ENCODE results near the gene RNASE11. TPM values are rescaled to one million over a fixed set of nuclear protein-coding genes. Genes with fewer than 3 reads are reported as not detected.

The RNASE11 gene
- total and polyA plus RNA-seq, 2 donors (not counting 1 experiment from before 2014, with no cell fraction given), result not detected

GRCh38 chr14:20632831-20633691 is 45.3 kb upstream of the RNASE11 start:
- Histone ChIP-seq H3K79me2 (ENCODE audit: control insufficient read depth, insufficient read depth, low read length) (no peaks in the 10 kb centered on the region), H4K20me1 (ENCODE audit: control insufficient read depth, insufficient read depth, low read length, poor library complexity, severe bottlenecking) (no peaks in the 10 kb centered on the region), H3K36me3 (replicated peaks in 1 of 2; ENCODE audit: control extremely low read depth in 1 of 2, control insufficient read depth in 1 of 2, extremely low read depth in 1 of 2, insufficient read depth in 2 of 2, low read length in 1 of 2) (no peaks in the 10 kb centered on the region), H3K27me3 (replicated peaks in 1 of 4; ENCODE audit: control extremely low read depth in 1 of 4, control insufficient read depth in 3 of 4, insufficient read depth in 4 of 4, low read length in 3 of 4) (peaks cover 0 to 36% (median 14%) of the 10 kb centered on the region in 4 experiments), H3K4me2 (replicated peaks; ENCODE audit: low read depth, low read length, poor library complexity, severe bottlenecking) (peak overlapping the region; percentile 88), H3K9ac (ENCODE audit: low read length) (peak overlapping the region; percentile 65), H2AFZ (ENCODE audit: insufficient read depth, low read depth, low read length, poor library complexity, severe bottlenecking) (peak overlapping the region; percentile 16), H3K4me1 (ENCODE audit: control insufficient read depth in 2 of 2, insufficient read depth in 2 of 2, low read length in 2 of 2) (peaks cover 35 to 36% of the 10 kb centered on the region in 2 donors), H3K27ac (ENCODE audit: low read length in 2 of 2) (no peak overlapping the region), H3K4me3 (ENCODE audit: control extremely low read depth in 1 of 5, extremely low read depth in 1 of 5, insufficient read depth in 1 of 5, low read depth in 2 of 5, low read length in 4 of 5) (peak overlapping the region in 4 of 5 experiments; percentile 33 to 65 (median 50)), H3K9me3 (ENCODE audit: control extremely low read depth in 1 of 3, control insufficient read depth in 2 of 3, insufficient read depth in 1 of 3, low read length in 2 of 3) (peaks cover 3 to 15% (median 5%) of the 10 kb centered on the region in 3 donors)
- WGBS (ENCODE audit: insufficient coverage), result 11% methylated on average over 38 of the region's 45 CpGs
- H3K27ac Mint-ChIP-seq, result peak overlapping the region; percentile 91
- ATAC-seq (ENCODE audit: low read depth), result peak; percentile 49
- peak; percentile 81 for DNase-seq
- peaks cover 42% of the 10 kb centered on the region for H3K4me1 Mint-ChIP-seq
- H3K27me3 Mint-ChIP-seq, result peaks cover 35% of the 10 kb centered on the region
- peaks cover 2% of the 10 kb centered on the region for H3K9me3 Mint-ChIP-seq (ENCODE audit: insufficient read depth)
- POLR2A ChIA-PET, result no interaction called here
- CTCF ChIA-PET, result interaction anchor here (1.1 to 3.1 kb wide), 4 partner anchors 20 to 58 kb away, joined by 3 to 21 read pairs (median 15); no protein-coding TSS in a partner anchor
- no peak for TF ChIP-seq EZH2 (IDR thresholded peaks at IDR 0.05; ENCODE audit: borderline replicate concordance, insufficient read depth, low read depth, low read length, poor library complexity, severe bottlenecking)
- no peak for TF ChIP-seq CTCF (IDR thresholded peaks at IDR 0.05)
- intact Hi-C loops (cut with micrococcal nuclease), result loop anchor here (1.0 to 5.0 kb wide), 3 partner anchors 11 to 34 kb away; no protein-coding TSS in a partner anchor
- peak overlapping the region; percentile 86 for H3K4me3 Mint-ChIP-seq
